ENCODE data around the gene MLX.
"Not testable (repeated sequence)": the region's sequence is repeated elsewhere in the genome, so short reads cannot be mapped to it uniquely, and the experiment has no call there.

The MLX gene

GRCh38 chr17:42579794-42580551, 13.1 kb downstream of the MLX start:
- DNase-seq (ENCODE audit: low spot score) = no peak

GRCh38 chr17:42581744-42582270, 14.9 kb downstream of the MLX start:
- no peak for DNase-seq (ENCODE audit: low spot score)

DNA sequence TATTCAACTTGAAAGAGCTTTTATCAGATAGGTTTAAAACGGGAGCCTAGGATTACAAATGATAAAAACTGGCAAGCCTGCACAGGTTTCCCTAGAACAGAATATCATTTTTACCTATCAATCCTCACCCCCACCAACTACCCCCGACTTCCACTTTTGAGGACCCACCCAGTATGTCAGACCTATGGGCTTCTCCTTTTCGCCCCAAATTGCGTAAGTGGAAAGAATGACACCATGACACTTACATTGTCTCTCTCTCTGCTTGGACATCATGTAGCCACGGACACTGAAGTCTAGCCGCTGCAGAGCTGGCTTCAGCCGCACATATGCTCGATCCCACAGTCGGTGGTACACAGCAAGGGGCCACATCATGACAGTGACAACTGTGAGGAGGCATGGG, 18.0 kb downstream of the MLX start:
- DNase-seq (ENCODE audit: low spot score) = no peak

- no peak for DNase-seq (ENCODE audit: low spot score)
Observed at GRCh38 chr17:42585353-42585752, 18.5 kb downstream of the MLX start.

GRCh38 chr17:42586514-42587230, 19.8 kb downstream of the MLX start:
- no peak for DNase-seq (ENCODE audit: low spot score)

DNA sequence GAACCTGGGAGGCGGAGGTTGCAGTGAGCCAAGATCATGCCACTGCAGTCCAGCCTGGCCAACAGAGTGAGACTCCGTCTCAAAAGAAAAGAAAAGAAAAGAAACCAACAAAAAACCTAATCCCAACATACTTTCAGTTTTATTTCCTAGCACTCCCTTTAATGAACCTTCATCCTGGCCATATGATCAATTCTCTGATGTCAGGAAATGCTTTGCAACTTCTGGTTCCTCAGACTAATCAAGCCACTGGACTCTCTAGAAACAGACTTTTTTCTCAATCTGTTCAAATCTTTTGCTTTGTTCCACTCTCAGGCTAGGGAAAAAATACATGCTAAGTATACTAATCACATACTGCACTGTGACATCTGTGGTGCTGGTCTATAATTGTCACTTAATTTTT, 24.0 kb downstream of the MLX start:
- no peak for DNase-seq (ENCODE audit: low spot score)

DNA sequence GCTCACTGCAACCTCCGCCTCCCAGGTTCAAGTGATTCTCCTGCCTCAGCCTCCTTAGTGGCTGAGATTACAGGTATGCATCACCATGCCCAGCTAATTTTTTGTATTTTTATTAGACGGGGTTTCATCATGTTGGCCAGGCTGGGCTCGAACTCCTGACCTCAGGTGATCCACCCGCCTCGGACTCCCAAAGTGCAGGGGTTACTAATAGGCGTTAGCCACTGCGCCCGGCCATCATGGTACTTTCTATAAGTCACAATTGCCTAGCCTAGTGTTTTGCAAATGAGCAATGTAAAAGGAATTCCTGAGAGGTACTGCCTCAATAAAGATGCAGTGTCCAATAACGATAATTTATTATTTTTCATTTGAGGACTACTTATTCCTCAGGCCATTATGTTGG, 24.5 kb downstream of the MLX start:
- DNase-seq (ENCODE audit: low spot score) = no peak

DNA sequence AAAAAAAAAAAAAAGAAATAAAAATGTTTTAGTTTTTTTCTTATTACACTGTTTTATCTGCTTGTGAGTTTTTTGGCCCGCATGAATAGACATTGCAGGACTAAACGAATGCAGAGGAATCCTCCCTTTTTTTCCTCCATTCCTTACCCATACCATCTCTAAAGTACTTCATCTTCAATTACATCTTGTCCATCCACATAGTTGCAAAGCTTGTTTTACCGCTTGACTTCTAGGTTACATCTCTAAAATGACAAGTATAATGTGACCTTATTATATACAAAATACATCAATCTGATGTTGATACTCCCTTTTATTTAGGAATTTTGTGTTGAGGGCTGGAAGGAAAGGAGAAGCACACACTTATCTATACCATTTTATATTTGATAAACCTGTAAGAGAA, 29.5 kb downstream of the MLX start:
- no peak for DNase-seq (ENCODE audit: low spot score)

DNA sequence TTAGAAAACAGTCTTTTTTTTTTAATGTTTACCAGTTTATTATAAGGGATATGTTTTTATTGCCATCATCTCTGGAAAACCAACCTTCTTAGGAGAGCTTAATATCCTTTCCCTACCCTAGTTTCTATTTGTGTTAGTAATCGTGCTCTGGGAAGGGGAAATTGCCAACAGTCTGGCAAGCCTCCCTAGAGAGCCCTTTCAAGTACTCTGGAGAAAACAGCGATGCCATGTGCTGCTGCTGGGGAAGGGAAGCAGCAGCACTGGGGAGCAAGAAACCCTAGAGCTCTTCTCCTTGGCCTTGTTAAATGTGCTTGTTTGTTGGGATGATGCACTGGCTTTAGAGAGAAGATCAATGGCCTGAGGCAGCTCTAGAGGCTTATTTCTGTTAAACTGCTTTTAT, 32.0 kb downstream of the MLX start:
- DNase-seq (ENCODE audit: low spot score) = no peak

DNA sequence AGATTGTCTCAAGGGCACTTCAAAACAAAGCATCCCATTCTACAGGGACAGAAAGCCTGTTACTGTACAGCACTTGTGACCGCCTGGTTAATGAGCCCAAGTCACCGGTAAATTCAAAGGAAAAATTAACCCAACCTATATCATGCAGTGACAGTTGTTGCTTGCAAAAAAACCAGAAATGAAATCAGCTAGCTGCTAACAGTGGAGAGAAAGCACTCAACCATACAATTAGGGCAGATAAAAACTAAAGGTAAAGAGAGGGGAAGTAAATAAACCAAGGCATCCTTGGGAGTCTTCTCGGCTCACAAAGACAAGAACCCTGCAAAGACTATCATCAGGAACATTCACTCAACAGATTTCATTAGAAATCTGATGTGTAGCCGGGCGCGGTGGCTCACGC, 36.4 kb downstream of the MLX start:
- DNase-seq (ENCODE audit: low spot score) = no peak

DNA sequence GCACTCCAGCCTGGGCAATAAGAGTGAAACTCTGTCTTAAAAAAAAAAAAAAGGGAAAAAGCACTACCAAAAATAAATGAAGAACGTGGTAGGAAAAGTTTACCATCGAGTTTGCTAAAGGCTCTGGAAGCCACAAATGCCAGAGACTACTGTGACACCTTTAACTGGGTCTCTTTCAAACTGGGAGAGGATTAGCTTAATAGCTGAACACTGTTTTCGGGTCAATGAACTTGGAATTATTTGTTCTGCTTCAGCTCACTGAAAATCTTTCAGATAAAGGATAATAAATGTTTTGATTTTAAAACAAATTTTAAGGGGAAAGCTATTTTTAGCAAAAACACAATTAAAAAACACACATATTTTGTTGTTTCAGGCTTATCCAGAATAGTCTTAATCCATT, 40.9 kb downstream of the MLX start:
- DNase-seq (ENCODE audit: low spot score) = no peak

GRCh38 chr17:42608305-42609181, 41.6 kb downstream of the MLX start:
- DNase-seq (ENCODE audit: low spot score) = peak; percentile 2

DNA sequence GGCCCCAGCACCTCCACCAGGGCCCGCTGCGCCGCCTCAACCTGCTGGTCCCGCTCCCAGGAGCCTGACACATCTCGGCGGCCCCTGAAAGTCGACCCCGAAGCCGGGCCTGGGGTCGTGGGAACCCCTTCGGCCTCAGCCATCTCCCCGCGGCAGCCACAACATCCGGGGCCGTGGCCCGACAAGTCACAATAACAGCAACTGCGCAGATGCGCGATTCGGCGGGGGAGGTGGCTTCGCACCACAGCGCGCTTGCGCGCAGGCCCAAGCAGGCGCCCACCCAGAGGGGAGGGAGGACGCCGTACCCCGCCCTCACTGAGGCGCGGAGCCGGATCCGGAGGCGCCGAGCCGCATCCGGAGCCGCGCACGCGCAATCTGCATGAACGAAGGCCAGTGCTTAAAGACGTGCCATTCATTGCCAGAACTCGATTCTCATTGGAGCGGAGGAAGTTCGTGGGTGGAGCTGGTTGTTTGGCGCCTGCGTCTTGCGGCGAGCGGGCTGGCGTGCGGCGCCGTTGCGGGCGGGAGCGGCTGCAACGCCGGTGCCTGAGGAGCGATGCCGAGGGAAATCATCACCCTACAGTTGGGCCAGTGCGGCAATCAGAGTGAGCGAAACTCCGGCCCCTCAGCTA, 42.4 kb downstream of the MLX start, which contains the start of the genes RETREG3 and TUBG1:
RETREG3 (minus strand) TSS at position 193 of the 632 bp plus-strand sequence; CDS start at position 143, 50 bp downstream.
TUBG1 (plus strand) TSS at position 502 of the 632 bp plus-strand sequence; CDS start at position 557, 55 bp downstream.
- peak; percentile 99 for DNase-seq (ENCODE audit: low spot score)

DNA sequence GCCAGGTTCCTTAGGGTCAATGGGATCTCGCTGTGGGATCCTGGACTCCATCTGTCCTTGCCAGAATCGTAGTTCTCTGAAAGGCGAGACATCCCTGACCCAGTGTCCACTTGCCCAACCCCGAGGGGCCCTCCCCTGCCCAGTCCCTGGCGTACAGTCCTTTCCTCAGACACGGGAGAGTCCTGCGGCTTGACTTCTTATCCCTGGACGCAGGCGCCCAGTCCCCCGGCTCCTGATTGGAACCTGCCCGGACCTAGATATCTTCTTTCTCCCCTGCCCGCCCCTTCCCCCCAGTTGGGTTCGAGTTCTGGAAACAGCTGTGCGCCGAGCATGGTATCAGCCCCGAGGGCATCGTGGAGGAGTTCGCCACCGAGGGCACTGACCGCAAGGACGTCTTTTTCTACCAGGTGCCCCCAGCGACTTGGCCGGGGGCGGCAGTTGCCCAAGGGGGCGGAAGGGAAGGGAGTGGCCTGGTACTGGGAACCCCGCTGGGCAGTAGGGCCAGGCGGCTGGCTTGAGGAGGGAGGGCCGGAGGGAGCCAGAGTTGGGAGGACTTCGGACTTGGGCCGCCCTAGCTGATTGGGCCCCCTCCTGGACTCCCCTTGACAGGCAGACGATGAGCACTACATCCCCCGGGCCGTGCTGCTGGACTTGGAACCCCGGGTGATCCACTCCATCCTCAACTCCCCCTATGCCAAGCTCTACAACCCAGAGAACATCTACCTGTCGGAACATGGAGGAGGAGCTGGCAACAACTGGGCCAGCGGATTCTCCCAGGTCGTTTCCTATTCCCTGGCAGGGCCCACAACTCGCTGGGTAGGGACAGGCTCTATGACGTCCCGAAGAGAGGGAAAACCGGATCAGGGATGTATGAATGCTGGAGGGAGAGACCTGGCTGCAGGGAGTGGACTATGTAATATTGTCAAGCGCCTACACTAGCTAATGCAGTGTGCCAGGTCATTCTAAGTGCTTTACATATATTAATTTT, 43.2 kb downstream of the MLX start:
- not testable (repeated sequence) for DNase-seq (ENCODE audit: low spot score)

DNA sequence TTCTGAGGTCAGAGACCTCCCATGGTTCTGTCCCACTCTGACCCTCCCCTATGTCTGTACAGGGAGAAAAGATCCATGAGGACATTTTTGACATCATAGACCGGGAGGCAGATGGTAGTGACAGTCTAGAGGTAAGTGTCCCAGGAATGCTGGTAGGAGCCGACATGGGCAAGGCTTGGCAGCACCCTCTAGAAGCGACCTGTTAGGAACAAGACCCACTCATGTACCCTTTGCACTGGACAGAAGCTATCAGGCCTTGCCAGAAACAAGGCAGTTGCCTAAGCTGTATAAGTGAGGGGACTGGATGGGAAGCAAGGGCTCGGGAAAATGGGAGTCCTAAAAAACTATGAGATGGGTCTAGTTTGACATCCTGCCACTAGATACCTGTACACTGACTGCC, 45.1 kb downstream of the MLX start:
- DNase-seq (ENCODE audit: low spot score) = no peak

GRCh38 chr17:42613699-42614295, 46.9 kb downstream of the MLX start:
- no peak for DNase-seq (ENCODE audit: low spot score)

DNA sequence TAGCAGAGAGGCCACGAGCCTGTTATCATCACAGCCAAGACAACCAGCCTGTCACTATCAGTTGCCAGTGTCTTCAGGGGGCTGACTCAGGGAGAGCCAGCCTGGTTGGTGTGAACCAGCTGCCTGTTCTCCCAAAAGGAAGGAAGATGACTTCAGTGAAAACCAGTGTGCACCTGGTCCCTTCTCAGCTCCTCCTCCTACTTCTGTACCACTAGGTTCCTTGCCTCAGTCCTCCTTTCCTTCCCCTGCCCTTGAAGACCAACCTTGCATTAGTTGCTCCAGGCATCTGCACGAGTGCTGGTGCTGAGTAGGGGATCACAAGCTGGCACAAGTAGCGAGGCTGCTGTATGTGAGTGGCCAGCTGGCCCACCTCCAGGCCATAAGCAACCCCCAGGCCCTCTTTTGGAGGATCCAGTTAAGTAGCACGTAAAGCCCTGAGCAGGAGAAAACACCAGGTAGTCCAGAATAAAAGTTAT, 51.1 kb downstream of the MLX start:
- no peak for DNase-seq (ENCODE audit: low spot score)

GRCh38 chr17:42618442-42619150, 51.7 kb downstream of the MLX start:
- peak; percentile 46 for DNase-seq (ENCODE audit: low spot score)

DNA sequence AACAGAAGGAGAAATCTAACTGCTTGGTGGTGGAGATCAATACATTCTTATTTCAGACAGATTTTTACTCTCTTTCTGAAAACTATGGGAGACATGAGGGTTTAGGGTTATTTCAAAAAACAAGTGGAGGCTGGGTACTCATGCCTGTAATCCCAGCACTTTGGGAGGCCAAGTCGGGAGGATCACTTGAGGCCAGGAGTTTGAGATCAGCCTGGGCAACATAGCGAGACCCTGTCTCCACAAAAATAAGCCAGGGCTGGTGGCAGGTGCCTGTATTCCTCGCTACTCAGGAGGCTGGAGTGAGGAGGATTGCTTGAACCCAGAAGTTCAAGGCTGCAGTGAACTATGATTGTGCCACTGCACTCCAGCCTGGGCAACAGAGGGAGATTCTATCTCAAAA, 55.1 kb downstream of the MLX start:
- not testable (repeated sequence) for DNase-seq (ENCODE audit: low spot score)

Data from kidney tubule cell (primary cell).